Measurements from ENCODE around the gene PLEKHH1. TPM values are rescaled to one million over a fixed set of nuclear protein-coding genes. Genes with fewer than 3 reads are reported as not detected.
"Not testable (repeated sequence)": the region's sequence is repeated elsewhere in the genome, so short reads cannot be mapped to it uniquely, and the experiment has no call there.

Gene PLEKHH1
- total and polyA plus RNA-seq, 2 experiments from 2014 or later: 12.8 to 19.5 TPM

DNA sequence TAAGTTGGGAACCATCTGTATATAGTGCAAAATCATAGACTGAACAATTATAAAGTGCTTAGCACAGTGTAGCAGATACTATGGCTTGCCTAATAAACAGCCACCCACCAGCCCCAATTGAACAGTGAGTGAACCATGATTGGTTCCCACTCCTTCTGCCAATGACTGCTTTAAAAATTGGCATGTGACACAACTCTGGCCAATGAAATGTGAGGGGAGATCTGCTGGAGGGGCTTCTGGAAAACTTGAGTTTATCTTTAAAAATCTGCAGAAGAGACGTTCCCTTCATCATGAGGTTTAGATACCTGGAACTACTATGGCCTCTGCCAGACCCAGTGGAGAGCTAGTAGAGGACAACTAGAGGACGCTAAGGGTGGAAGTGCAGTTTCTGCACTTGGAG is 62.3 kb downstream of the PLEKHH1 start:
- Histone ChIP-seq H3K36me3 (replicated peaks; ENCODE audit: insufficient read depth, low read depth) (peaks cover 3% of the 10 kb centered on the region), H3K9me3 (ENCODE audit: low read depth) (no peaks in the 10 kb centered on the region), H3K4me2 (no peak overlapping the region), H3K79me2 (peaks cover 35% of the 10 kb centered on the region), H3K4me1 (ENCODE audit: insufficient read depth) (peaks cover 5% of the 10 kb centered on the region), H3K9me2 (replicated peaks; ENCODE audit: insufficient read depth) (no peaks in the 10 kb centered on the region), H2AFZ (no peak overlapping the region), H3K27ac (no peak overlapping the region), H4K20me1 (ENCODE audit: insufficient read depth, poor library complexity, severe bottlenecking) (no peaks in the 10 kb centered on the region), H3K27me3 (no peaks in the 10 kb centered on the region), H3K4me3 (no peak overlapping the region)
- DNase-seq (ENCODE audit: low spot score): no peak
- WGBS (ENCODE audit: low lambda C conversion rate, missing lambda C conversion rate): 94% methylated on average over 2 of the region's 2 CpGs
- TF ChIP-seq EZH2phosphoT487 (IDR thresholded peaks at IDR 0.05; ENCODE audit: low read depth, severe bottlenecking, unreplicated experiment): no peak
- TF ChIP-seq EZH2 (IDR thresholded peaks at IDR 0.05; ENCODE audit: borderline replicate concordance): no peak
- no peak for TF ChIP-seq CTCF (IDR thresholded peaks at IDR 0.05; ENCODE audit: poor library complexity)

DNA sequence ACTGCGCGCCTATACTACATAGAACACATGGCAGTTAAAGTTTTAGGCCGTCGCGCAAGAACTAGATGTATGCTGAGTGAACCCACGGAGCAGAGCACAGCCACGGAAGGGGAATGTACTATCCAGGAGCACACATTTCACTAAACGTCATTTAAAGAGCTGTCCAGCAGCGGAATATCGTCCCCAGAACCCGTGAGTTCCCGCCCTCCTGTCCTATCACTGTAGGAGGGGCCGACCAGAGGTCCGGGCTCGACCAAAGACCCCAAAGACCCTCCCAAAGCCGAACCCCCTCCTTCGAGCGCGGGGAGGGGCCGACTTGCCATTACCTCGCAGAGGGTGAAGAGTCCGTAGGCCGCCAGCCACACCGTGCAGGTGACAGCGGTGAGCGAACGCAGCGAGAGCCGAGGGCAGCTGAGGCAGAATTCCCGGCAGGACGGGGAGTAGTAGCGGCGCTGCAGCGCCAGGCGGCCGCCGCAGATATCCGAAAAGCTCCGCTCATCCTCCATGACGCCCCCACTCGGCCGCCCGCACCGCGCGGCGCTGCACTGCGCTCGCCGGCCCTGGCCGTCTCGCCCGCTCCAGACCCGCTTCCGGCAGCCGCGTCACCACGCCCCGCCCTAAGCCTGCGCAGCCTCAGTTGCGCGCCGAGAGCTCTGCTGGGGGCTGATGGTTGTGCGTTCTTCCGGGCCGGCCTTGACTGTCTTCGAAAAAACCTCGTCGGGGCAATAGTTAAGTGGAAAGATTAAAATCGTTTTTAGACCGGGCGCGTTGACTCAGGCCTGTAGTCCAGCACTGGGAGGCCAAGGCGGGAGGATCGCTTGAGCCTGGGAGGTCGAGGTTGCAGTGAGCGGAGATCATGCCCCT is 66.8 kb downstream of the PLEKHH1 start, which contains the start of gene PIGH:
Gene PIGH (minus strand): TSS at position 571 of the 864 bp plus-strand sequence. CDS start 65 bp downstream, at position 506.
- Histone ChIP-seq H3K4me2 (peak within 1 kb of the TSS; percentile 81), H3K27ac (peak within 1 kb of the TSS; percentile 95), H3K79me2 (peaks cover 31% of the 10 kb centered on the region), H3K4me1 (ENCODE audit: insufficient read depth) (no peaks in the 10 kb centered on the region), H2AFZ (peak within 1 kb of the TSS; percentile 97), H3K36me3 (replicated peaks; ENCODE audit: insufficient read depth, low read depth) (no peaks in the 10 kb centered on the region), H3K27me3 (no peaks in the 10 kb centered on the region), H4K20me1 (ENCODE audit: insufficient read depth, poor library complexity, severe bottlenecking) (no peaks in the 10 kb centered on the region), H3K4me3 (peak within 1 kb of the TSS; percentile 85), H3K9me2 (replicated peaks; ENCODE audit: insufficient read depth) (no peaks in the 10 kb centered on the region), H3K9me3 (ENCODE audit: low read depth) (no peaks in the 10 kb centered on the region)
- 7% methylated on average over 68 of the region's 77 CpGs for WGBS (ENCODE audit: low lambda C conversion rate, missing lambda C conversion rate)
- TF ChIP-seq CTCF (IDR thresholded peaks at IDR 0.05; ENCODE audit: poor library complexity) (peak; percentile 55), EZH2 (IDR thresholded peaks at IDR 0.05; ENCODE audit: borderline replicate concordance) (no peak)
- DNase-seq (ENCODE audit: low spot score): peak; percentile 95

DNA sequence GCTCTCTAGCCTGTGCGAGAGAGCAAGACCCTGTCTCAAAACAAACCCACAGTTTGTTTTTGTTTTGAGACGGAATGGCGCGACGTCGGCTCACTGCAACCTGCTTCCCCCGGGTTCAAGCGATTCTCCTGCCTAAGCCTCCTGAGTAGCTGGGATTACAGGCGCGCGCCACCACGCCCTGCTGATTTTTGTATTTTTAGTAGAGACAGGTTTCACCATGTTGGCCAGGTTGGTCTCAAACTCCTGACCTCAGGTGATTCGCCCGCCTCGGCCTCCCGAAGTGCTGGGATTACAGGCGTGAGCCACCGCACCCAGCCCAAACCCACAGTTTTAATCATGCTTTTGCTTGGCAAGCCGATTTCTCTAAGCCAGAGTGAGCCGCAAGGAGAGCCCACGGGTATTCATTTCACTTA is 67.5 kb downstream of the PLEKHH1 start:
- Histone ChIP-seq H3K4me3 (peak overlapping the region; percentile 85), H3K79me2 (peaks cover 31% of the 10 kb centered on the region), H3K27ac (peak overlapping the region; percentile 95), H3K4me2 (peak overlapping the region; percentile 81), H2AFZ (peak overlapping the region; percentile 97)
- not testable (repeated sequence) for H3K27me3 ChIP-seq; H3K4me1 ChIP-seq (ENCODE audit: insufficient read depth); H4K20me1 ChIP-seq (ENCODE audit: insufficient read depth, poor library complexity, severe bottlenecking); DNase-seq (ENCODE audit: low spot score); H3K9me3 ChIP-seq (ENCODE audit: low read depth); H3K36me3 ChIP-seq (replicated peaks; ENCODE audit: insufficient read depth, low read depth); H3K9me2 ChIP-seq (replicated peaks; ENCODE audit: insufficient read depth)
- WGBS (ENCODE audit: low lambda C conversion rate, missing lambda C conversion rate): 94% methylated on average over 21 of the region's 21 CpGs

DNA sequence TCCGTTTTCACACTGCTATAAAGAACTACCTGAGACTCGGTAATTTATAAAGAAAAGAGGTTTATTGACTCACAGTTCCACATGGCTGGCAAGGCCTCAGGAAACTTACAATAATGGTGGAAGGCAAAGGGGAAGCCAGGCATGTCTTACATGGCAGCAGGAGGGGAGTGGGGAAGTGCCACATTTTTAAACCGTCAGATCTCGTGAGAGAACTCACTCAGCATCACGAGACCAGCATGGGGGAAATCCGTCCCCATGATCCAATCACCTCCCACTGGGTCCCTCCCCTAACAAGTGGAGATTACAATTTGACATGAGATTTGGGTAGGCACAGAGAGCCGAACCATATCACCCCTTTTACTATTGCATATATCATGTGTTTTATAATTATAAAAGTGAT is 69.0 kb downstream of the PLEKHH1 start:
- no peak overlapping the region for H3K27ac ChIP-seq
- H3K4me1 ChIP-seq (ENCODE audit: insufficient read depth): no peaks in the 10 kb centered on the region

More for the DNA sequence above, 69.0 kb downstream of the PLEKHH1 start:
- TF ChIP-seq CTCF (IDR thresholded peaks at IDR 0.05; ENCODE audit: poor library complexity) (no peak), EZH2 (IDR thresholded peaks at IDR 0.05; ENCODE audit: borderline replicate concordance) (no peak), EZH2phosphoT487 (IDR thresholded peaks at IDR 0.05; ENCODE audit: low read depth, severe bottlenecking, unreplicated experiment) (no peak)
- Histone ChIP-seq H2AFZ (no peak overlapping the region), H3K9me2 (replicated peaks; ENCODE audit: insufficient read depth) (no peaks in the 10 kb centered on the region), H3K79me2 (peaks cover 21% of the 10 kb centered on the region), H3K4me2 (no peak overlapping the region), H4K20me1 (ENCODE audit: insufficient read depth, poor library complexity, severe bottlenecking) (no peaks in the 10 kb centered on the region), H3K9me3 (ENCODE audit: low read depth) (no peaks in the 10 kb centered on the region), H3K27me3 (no peaks in the 10 kb centered on the region), H3K36me3 (replicated peaks; ENCODE audit: insufficient read depth, low read depth) (no peaks in the 10 kb centered on the region), H3K4me3 (no peak overlapping the region)
- 65% methylated on average over 7 of the region's 7 CpGs for WGBS (ENCODE audit: low lambda C conversion rate, missing lambda C conversion rate)
- DNase-seq (ENCODE audit: low spot score): no peak
